Ecto neural progenitor cell (in vitro differentiated cells): Measurements from ENCODE around the gene ZNF382.
"Not testable (repeated sequence)": the region's sequence is repeated elsewhere in the genome, so short reads cannot be mapped to it uniquely, and the experiment has no call there.

Experiments used
- DNase-seq: peaks from one replicate; pipeline ENCODE4 v3.0.0-alpha.2; 2018; ENCODE audit warnings: low spot score

Gene ZNF382

DNA sequence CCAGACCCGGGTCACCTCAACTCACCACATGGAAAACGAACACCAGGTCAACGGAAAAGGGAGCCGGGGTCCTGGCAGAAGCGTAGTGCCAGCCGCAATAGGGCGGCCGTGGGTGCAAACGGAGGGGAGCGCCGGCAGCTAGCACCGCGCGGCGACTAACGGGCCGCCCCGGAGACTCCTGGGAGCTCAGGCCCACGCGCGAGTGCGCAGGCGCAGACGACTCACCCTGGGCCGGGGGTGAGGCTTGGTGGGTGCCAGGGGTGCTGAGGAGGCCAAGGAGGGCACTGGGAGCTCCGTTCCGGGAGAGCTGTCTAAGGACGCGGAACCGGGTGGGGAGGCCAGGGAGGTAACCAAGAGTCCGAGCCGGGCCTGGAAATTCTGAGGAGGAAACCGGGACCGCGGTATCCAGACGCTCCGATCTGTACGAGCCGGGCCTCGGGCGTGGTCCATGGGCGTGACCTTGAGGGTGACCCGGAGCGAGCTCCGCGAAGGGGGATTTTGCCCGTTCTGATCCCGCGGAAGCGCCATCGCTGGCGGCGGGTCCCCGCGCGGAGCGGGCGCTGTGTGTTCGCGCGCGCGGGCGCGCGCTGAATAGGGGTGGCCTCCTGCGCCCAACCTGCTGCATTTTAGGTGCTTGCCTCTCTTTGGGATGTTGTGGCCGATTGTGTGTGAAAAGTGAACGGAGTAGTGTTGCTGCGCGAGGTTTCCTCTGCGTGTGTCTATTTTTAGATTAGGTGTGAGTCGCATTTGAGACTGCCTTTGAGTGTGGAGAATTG, at the start of gene ZNF382:
Gene ZNF382 (plus strand): TSS at position 213 of the 776 bp plus-strand sequence. CDS start 4,602 bp downstream, outside the sequence.
- peak; percentile 83 for DNase-seq

DNA sequence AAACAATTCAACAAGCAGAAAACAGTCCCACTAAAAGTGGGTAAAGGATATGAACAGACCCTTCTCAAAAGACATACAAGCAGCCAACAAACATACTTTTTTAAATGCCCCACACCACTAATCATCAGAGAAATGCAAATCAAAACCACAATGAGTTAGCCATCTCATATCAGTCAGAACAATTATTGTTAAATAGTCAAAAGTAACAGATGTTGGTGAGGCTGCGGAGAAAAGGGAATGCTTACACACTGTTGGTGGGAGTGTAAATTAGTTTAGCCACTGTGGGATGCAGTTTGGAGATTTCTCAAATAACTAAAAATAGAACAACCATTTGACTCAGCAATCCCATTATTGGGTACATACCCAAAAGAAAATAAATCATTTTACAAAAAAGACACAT, 40.7 kb upstream of the ZNF382 start:
- no peak for DNase-seq

DNA sequence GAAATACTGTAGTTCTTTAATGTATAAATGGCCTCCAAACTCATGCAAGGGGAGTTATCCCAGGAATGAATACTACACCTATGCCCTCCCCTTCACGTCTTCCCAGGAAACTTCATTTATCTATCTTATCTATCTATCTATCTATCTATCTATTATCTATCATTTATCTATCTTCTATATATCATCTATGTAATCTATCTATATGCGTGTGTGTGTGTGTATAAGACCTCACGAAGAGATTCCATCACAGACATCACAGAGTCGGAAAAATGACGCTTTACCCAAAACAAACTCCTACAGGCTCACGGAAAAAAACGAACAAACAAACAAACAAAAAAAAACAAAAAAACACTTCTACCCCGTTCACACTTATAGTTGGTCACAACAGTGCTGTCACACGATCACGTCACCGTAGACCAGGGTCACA, 32.5 kb upstream of the ZNF382 start:
- DNase-seq, result no peak

DNA sequence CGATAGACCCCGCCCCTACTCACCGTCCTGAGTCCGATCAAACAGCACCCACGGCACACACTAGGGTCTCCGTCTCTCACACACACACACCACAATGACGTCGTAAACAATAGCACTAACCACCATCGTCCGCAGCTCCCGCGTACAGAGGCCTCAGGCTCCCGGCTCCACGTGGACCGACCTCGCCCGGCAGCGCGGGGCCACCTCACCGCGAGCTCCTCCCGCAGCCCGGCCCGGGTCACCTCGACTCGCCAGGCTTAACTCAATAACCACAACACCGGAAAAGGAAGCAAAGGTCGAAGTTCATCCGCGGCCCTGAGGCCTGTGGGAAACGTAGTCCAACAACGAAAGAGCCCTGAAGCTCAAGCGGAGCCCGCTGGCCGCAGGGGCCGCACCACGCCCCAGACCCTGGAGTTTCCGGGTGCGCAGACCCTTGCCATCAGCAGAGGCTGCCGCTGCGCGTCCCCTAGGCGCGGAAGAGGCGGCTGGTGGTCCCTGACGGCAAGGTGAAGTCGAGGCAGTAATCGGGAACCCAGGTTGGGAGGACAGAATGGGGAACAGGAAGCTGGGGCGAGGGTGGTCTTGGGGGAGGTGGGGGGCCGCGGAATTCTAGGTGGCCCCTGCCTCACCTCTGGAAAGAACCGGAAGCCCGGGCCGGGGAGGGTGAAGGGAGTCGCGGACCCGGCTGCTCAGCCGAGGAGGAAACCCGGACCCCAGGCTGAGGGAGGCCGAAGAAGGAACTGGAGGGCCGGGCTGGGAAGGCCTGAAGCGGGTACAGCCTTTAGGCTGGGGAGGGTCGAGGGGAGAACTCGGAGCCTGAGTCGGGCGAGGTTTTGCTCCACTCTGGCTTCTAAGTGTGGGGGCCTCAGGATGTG, 31.9 kb upstream of the ZNF382 start, which contains the start of gene ZNF529:
Gene ZNF529 (minus strand): TSS at position 273 of the 875 bp plus-strand sequence. CDS start 946 bp downstream, outside the sequence.
- peak; percentile 96 for DNase-seq

DNA sequence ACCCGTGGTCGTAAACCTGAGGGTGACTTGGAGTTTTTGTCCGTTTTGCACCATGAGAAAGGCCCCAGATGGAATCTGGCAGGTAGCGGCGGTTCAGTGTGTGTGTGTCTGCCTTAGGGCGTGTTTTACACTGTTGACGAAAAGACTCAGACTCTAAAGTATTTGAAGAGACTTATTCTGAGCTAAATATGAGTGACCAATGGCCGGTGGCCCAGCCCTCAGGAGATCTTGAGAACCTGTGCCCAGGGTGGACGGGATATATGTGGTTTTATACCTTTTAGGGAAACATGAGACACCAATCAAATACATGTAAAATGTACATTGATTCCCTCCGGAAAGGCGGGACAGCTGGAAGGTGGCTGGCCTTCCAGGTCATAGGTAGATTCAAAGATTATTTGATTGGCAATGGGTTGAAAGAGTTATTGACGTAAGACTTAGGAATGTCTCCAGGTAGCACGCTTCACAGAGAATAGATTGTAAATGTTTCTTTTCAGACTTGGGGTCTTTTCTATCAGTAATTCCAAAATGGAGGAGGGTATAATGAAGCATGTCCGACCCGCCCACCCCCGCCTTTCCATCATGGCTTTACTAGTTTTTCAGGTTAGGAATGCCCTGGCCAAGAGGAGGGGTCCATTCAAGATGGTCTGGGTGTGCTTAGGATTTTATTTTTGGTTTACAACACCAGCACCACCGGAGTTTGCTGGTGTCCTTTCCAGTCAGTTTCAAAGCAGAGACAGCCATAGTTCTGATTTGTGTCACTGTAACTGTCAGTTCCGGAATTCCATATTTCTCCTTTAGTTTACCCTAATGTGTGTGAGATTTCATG, 31.0 kb upstream of the ZNF382 start:
- DNase-seq, result peak; percentile 48

DNA sequence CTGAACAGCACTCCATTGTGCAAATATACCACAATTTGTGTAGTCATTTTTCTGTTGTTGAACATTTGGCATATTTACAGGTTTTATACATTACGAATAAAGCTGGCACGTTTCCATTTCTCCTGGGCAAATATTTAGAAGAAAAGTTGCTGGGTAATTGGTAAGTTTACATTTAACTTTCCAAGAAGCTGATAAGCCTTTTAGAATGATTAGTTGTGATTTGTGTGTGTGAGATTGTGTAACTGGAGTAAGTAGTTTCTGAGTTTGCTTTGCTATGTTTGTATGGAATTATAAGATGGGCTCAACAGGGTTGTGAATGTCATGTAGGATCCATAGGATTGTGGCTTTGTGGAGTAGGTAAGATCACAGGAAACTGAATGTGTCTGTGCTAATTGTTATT, 30.4 kb upstream of the ZNF382 start:
- DNase-seq, result no peak

DNA sequence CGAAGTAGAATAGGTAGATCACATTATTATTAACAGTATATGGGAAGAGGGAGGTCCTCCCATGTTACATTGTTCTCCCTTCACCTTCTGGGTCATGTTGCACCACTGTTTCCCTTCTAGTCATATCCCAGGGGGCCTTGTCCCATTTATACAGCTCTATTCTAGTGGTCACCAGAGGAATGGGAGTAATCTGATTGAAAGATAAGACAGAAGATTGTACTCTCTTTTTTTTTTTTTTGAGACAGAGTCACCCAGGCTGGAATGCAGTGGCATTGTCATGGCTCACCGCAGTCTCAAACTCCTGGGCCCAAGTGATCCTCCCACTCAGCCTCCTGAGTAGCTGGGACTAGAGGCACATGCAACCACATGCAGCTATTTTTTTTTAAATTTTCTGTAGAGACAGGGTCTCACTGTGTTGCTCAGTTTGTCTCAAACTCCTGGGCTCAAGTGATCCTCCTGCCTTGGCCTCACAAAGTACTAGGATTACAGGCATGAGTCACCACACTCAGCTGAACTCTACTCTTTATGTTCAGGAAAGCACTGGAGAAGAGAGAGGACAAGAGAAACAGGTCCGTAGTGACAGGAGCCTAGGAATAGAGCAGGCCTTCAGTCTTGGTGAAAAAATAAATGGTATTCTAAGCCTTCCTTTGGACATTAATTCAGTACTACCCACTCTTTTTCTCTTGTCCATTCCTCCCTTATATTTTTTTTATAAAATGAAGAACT, 27.7 kb upstream of the ZNF382 start:
- no peak for DNase-seq

DNA sequence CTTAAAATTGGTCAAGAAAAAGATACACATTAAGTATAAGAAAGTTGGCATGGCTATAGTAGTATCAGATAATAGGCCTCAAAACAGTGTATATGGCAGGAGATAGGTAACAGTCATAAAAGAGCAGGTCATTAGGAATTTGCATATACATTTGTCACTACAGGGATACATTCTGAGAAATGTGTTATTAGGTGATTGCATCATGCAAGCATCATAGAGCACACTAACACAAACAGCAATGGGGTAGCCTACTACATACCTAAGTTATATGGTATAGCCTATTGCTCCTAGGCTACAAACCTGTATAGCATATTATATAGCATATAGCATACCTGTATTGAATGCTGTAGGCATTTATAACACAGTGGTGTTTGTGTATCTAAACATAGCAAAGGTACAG, 25.9 kb upstream of the ZNF382 start:
- DNase-seq, result no peak

DNA sequence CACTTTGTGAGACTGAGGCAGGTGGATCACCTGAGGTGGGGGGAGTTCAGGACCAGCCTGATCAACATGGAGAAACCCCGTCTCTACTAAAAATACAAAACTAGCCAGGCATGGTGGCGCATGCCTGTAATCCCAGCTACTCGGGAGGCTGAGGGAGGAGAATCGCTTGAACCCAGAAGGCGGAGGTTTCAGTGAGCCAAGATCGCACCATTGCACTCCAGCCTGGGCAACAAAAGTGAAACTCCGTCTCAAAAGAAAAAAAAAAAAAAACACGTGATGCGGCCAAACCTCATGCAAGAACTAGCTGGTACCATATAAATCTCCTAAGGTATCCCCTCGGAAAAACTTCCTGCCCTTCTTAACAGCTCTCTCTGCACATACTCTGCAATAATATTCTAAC, 2.4 kb upstream of the ZNF382 start:
- DNase-seq, result not testable (repeated sequence)

DNA sequence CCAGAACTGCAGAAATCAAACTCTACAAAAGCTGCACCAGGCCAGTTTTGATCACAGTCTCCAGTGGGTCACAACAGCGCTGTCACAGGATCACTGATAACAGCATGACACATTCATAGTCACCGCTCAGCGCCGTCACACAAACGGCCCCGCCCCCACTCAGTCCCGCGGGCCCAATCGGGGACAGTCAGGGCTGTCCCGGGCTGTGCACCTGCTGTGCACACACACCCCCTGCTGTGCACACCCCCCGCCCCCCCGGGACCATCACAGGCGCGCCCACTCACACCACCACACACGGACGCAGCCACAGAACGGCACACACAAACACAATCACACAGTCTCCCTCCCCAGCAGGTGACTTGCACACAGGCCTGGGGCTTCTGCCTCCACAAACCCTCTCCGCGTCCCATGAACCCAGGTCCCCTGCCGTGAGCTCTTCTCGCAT, 435 bp upstream of the ZNF382 start:
- no peak for DNase-seq

DNA sequence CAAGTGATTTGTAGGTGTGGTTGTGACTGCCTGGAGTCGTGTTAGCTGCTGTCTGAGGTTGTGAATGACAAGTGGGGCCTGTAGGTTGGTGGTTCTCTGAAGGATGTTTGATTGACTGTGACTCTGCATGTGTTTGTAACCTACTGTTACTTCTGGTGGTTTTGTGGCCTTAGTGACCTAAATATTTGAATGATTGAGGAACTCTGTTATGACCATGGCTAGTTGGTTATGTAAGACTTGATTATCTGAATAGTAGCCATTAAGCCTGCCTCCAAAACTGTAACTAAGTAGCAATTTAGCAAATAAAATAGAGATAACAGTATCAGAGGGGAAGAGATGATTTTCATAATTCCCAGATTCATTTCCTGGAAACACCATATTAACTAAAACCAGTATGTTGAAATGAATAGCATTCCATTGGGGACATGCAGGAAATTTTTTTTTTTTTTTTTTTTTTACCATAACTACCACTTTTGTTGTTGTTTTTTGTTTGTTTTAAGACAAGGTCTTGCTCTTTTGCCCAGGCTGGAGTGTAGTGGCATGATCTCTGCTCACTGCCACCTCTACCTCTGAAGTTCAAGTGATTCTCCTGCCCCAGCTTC, 865 bp downstream of the ZNF382 start:
- DNase-seq, result no peak

DNA sequence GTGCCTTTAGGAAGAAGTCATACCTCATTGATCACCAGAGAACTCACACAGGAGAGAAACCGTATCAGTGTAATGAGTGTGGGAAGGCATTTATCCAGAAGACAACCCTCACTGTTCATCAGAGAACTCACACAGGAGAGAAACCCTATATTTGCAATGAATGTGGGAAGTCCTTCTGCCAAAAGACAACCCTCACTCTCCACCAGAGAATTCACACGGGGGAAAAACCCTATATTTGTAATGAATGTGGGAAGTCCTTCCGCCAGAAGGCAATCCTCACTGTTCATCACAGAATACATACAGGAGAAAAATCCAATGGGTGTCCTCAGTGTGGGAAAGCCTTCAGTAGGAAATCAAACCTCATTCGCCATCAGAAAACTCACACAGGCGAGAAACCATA, 21.9 kb downstream of the ZNF382 start:
- no peak for DNase-seq

DNA sequence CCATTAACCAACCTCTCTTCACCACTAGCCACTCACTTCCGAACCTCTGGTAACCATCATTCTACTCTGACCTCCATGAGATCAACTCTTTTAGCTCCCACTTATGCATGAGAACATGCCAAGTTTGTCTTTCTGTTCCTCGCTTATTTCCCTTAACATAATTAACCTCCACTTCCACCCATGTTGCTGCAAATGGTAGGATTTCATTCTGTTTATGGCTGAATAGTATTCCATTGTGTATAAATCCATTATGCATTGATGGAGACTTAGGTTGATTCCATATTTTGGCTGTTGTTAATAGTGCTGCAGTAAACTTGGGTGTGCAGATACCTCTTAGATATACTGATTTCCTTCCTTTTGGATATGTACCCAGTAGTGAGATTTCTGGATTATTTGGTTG, 30.2 kb downstream of the ZNF382 start:
- DNase-seq, result no peak

DNA sequence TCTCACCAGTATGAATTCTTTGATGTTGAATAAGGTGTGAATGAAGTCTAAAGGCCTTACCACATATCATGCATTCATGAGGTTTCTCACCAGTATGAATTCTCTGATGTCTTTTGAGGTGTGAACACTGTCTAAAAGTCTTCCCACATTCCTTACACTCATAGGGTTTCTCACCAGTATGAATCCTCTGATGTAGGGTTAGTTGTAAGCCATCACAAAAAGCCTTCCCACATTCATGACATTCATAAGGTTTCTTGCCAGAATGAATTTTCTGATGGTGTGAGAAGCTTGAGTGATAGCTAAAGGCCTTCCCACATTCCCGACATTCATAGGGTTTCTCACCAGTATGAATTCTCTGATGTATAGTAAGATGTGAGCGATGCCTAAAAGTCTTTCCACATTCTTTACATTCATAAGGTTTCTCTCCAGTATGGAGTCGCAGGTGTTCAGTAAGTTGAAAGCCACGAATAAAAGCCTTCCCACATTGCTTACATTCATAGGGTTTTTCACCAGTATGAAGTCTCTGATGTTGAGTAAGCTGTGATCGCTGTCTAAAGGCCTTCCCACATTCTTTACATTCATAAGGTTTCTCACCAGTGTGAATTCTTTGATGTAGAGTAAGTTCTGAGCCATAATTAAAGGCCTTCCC, 33.9 kb downstream of the ZNF382 start:
- DNase-seq, result no peak

DNA sequence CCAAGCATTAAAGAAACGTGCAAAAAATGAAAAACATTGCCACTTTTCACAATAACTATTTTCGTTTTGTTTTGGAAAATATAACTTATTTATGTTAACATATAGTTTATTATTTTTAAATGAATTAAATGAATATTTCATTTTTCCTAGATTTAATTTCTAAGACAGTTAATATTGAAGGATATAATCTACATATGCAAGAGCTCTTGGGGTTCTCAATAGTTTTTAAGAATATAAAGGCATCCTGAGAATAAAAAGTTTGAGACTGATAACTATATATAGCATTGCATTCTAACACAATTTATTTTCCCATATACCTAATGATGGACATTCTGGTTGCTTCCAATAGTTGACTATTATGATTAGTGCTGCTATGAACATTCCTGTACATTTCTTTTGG, 41.6 kb downstream of the ZNF382 start:
- no peak for DNase-seq

DNA sequence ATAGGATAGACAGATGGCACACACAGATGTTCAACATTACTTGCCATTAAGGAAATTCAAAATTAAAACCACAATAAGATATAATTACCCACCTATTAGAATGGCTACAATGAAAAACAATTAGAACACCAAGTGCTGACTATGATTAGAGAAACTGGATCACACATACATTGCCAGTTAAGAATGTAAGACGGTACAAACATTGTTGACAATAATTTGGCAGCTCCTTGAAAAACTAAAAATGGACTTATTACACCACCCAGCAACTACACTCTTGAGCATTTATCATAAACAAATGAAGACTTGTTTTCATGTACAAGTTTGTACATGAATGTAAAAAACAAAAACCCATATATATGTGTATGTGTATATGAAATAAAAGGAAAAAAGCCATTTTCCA, 47.8 kb downstream of the ZNF382 start:
- no peak for DNase-seq

DNA sequence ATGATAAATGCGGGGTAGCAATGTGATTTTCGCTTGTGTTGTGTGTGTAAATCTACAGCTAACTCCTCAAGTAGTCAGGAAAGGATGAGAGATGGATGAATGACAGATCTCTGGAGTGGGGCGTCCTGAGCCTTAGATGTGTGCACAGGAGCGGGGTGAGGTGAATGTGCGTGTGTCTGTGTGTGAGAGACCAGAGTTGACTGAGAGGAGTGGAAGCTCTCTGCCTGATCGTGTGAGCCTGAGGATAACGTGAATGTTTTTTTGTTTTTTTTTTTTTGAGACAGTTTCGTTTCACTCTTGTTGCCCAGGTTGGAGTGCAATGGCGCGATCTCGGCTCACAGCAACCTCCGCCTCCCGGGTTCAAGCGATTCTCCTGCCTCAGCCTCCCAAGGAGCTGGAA, 60.7 kb downstream of the ZNF382 start:
- no peak for DNase-seq

DNA sequence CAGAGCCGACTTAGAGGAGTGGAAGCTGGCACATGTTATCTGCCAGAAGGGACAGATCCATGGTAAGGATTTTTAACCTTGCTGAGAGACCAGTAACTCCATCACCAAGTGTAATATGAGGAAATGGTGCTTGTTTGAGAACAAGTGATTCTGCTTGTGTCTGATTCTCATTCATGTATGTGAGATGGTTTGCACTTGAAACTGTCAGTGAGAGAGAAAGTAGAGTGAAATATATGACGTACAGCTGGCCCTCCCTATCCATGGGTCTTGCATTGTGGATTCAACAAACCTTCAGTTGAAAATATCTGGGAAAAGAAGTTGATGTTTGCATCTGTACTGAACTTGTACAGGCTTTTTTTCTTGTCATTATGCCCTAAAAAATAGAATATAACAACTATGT, 63.5 kb downstream of the ZNF382 start:
- no peak for DNase-seq

DNA sequence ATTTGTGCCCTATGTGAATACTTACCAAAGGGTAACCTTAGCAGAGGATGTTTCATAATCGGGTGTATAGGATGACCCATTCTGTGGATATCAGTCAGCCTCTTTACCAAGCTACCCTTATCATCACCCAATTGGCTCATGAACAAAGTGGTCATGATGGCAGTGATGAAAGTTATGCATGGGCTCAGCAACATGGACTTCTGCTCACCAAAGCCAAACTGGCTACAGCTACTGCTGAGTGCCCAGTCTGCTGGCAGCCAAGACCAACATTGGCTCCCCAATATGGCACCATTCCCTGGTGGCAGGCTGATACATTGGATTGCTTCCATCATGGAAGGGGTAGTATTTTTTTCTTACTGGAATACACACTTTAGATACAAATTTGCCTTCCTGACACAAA, 67.3 kb downstream of the ZNF382 start:
- no peak for DNase-seq

DNA sequence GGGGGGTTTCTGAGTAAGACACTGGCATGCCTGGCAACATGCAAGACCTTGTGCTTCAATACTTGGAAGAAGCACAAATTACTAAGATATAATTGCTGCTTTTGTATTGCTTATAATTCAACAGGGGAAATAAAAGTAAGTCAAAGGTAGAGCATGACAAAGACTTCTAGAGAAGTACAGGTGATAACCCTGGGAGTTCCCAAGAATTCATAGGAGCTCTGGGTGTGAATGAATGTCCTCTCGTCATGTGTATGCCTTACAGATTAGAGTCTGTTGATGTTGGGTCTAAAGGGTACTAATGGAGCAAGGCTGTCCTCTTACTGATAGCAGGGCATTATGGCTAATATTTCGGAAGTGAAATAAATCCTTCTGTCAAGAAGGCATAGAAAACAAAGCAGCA, 69.1 kb downstream of the ZNF382 start:
- DNase-seq, result no peak

DNA sequence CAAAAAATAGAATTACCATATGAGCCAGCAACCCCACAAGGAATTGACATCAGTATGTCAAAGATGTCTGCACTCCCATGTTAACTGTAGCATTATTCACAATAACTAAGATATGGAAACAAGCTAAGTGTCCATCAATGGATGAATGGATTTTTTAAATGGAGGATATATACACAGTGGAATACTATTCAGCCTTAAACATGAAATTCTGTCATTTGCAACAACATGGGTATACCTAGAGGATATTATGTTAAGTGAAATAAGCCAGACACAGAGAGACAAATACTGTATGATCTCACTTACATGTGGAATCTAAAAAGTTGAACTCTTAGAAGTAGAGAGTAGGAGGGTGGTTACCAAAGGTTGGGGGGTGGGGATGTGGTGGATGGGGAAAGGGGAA, 74.3 kb downstream of the ZNF382 start:
- no peak for DNase-seq
